NT2/D1 (cell line): ENCODE measurements around the gene YKT6.

Experiments
- SUZ12 ChIP-seq: IDR thresholded peaks from 2 replicates; pipeline ENCODE4 v1.6.1; 2011; ENCODE audit not compliant: insufficient read length, insufficient read depth; ENCODE audit errors: extremely low read depth
- YY1 ChIP-seq: IDR thresholded peaks from 2 replicates; pipeline ENCODE4 v1.6.1; 2011; ENCODE audit not compliant: insufficient read length, insufficient read depth
- ZNF274 ChIP-seq: IDR thresholded peaks from 2 replicates; pipeline ENCODE4 v1.6.1; 2011; ENCODE audit warnings: mild to moderate bottlenecking, low read depth, low read length

- TF ChIP-seq ZNF274 (no peak), SUZ12 (no peak), YY1 (no peak)
Measured at GRCh38 chr7:44197474-44197873, 3.3 kb upstream of the YKT6 start.
